Measurements from ENCODE around the gene DSTN. TPM values are rescaled to one million over a fixed set of nuclear protein-coding genes. Genes with fewer than 3 reads are reported as not detected.

DSTN gene
- total RNA-seq, 4 donors from 2014 or later, result 242 to 616 (median 360) TPM

- Histone ChIP-seq H3K27me3 (no peaks in the 10 kb centered on the region), H3K4me3 (no peak overlapping the region), H3K36me3 (no peaks in the 10 kb centered on the region), H3K9me3 (no peaks in the 10 kb centered on the region), H3K27ac (peak overlapping the region; percentile 6 to 82 (median 76)), H3K4me1 (peaks cover 0 to 24% (median 10%) of the 10 kb centered on the region in 3 donors)
- DNase-seq, result no peak
- intact Hi-C loops (cut with DNase I), result no loop called here
- 46 to 56% methylated on average over 5 of the region's 5 CpGs for WGBS, 2 donors
- TF ChIP-seq POLR2A (IDR thresholded peaks at IDR 0.05) (no peak), CTCF (IDR thresholded peaks at IDR 0.05) (no peak)
Observed at GRCh38 chr20:17543531-17544131, 26.2 kb upstream of the DSTN start.

DNA sequence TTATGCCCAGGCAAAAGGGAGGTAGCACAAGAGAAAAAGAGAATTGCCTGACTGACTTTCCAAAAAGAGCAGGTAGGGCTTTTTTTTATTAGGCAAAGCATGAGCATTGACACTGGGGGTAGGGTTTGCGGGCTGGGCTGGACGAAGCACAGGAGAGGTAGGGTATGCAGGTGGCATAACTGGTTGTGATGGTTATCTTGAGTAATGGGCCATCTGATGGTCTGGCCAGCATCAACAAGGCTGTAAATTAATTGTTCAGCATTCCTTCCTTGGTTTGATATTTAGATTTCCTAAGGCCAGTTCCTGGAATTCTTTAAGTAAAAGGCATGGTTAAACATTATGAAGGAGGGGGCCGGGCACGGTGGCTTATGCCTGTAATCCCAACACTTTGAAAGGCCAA, 24.7 kb upstream of the DSTN start:
- DNase-seq, result no peak
- H3K27ac ChIP-seq, result no peak overlapping the region
- H3K9me3 ChIP-seq, result no peaks in the 10 kb centered on the region
- intact Hi-C loops (cut with DNase I), result no loop called here
- peaks cover 0 to 29% (median 7%) of the 10 kb centered on the region in 3 donors for H3K4me1 ChIP-seq
- H3K36me3 ChIP-seq, result no peaks in the 10 kb centered on the region
- 83 to 92% methylated on average over 4 of the region's 4 CpGs for WGBS, 2 donors
- no peaks in the 10 kb centered on the region for H3K27me3 ChIP-seq
- H3K4me3 ChIP-seq, result no peak overlapping the region
- TF ChIP-seq POLR2A (IDR thresholded peaks at IDR 0.05), result no peak
- no peak for TF ChIP-seq CTCF (IDR thresholded peaks at IDR 0.05)

DNA sequence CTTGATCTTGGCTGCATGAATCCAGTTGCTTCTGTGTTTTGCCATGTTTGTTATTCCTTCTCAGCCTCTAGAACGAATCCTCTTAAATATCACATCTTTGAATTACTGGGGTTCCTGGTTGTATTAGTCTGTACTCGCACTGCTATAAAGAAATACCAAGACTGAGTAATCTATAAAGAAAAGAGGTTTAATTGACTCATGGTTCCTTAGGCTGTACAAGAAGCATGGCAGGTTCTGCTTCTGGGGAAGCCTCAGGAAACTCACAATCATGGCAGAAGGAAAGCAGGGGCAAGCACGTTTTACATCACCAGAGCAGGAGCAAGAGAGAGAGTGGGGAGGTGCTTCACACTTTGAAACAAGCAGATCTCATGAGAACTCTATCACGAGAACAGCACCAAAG, 20.7 kb upstream of the DSTN start:
- H3K27ac ChIP-seq, result peak overlapping the region in 2 of 4 donors; percentile 1 to 59
- H3K36me3 ChIP-seq, result no peaks in the 10 kb centered on the region
- no peak overlapping the region for H3K4me3 ChIP-seq
- 25 to 51% methylated on average over 3 to 4 of the region's 4 CpGs for WGBS, 2 donors
- TF ChIP-seq CTCF (IDR thresholded peaks at IDR 0.05), result no peak
- no peak for TF ChIP-seq POLR2A (IDR thresholded peaks at IDR 0.05)
- DNase-seq, result no peak
- intact Hi-C loops (cut with DNase I), result no loop called here
- no peaks in the 10 kb centered on the region for H3K27me3 ChIP-seq
- H3K4me1 ChIP-seq, result peaks cover 0 to 21% (median 0%) of the 10 kb centered on the region in 3 donors
- H3K9me3 ChIP-seq, result no peaks in the 10 kb centered on the region

- 96 to 100% methylated on average over 3 of the region's 3 CpGs for WGBS, 2 donors
- intact Hi-C loops (cut with DNase I), result no loop called here
- H3K36me3 ChIP-seq, result no peaks in the 10 kb centered on the region
- no peaks in the 10 kb centered on the region for H3K27me3 ChIP-seq
- peaks cover 25 to 49% (median 33%) of the 10 kb centered on the region in 3 donors for H3K4me1 ChIP-seq
- H3K9me3 ChIP-seq, result no peaks in the 10 kb centered on the region
- no peak for TF ChIP-seq CTCF (IDR thresholded peaks at IDR 0.05)
- TF ChIP-seq POLR2A (IDR thresholded peaks at IDR 0.05), result no peak
- DNase-seq, result no peak
- H3K27ac ChIP-seq, result peak overlapping the region in 2 of 4 donors; percentile 92 to 96
- H3K4me3 ChIP-seq, result no peak overlapping the region
Observed at GRCh38 chr20:17555106-17555505, 14.8 kb upstream of the DSTN start.

GRCh38 chr20:17556837-17557674, 12.8 kb upstream of the DSTN start:
- Histone ChIP-seq H3K27me3 (no peaks in the 10 kb centered on the region), H3K9me3 (no peaks in the 10 kb centered on the region), H3K4me3 (peak overlapping the region in 3 of 4 donors; percentile 6 to 42 (median 8)), H3K4me1 (peaks cover 25 to 56% (median 41%) of the 10 kb centered on the region in 3 donors), H3K27ac (peak overlapping the region; percentile 85 to 96 (median 92)), H3K36me3 (no peaks in the 10 kb centered on the region)
- 38 to 39% methylated on average over 7 to 10 of the region's 11 CpGs for WGBS, 2 donors
- DNase-seq, result no peak
- TF ChIP-seq POLR2A (IDR thresholded peaks at IDR 0.05), result no peak
- no peak for TF ChIP-seq CTCF (IDR thresholded peaks at IDR 0.05)
- intact Hi-C loops (cut with DNase I), result no loop called here

Data from esophagus squamous epithelium (tissue), 5 donors.